Dermis lymphatic vessel endothelial cell (primary cell): Measurements from ENCODE around the gene RAD51. TPM values are rescaled to one million over a fixed set of nuclear protein-coding genes. Genes with fewer than 3 reads are reported as not detected.

Source experiments
- total RNA-seq: library from RNA; depleted of rRNA; stranded (reverse); fragments of >200 nt; gene quantifications from 2 replicates; pipeline ENCODE4 v1.2.1, GENCODE V29; 2014

The RAD51 gene
- 2.7 and 2.8 TPM in 2 replicates for total RNA-seq

DNA sequence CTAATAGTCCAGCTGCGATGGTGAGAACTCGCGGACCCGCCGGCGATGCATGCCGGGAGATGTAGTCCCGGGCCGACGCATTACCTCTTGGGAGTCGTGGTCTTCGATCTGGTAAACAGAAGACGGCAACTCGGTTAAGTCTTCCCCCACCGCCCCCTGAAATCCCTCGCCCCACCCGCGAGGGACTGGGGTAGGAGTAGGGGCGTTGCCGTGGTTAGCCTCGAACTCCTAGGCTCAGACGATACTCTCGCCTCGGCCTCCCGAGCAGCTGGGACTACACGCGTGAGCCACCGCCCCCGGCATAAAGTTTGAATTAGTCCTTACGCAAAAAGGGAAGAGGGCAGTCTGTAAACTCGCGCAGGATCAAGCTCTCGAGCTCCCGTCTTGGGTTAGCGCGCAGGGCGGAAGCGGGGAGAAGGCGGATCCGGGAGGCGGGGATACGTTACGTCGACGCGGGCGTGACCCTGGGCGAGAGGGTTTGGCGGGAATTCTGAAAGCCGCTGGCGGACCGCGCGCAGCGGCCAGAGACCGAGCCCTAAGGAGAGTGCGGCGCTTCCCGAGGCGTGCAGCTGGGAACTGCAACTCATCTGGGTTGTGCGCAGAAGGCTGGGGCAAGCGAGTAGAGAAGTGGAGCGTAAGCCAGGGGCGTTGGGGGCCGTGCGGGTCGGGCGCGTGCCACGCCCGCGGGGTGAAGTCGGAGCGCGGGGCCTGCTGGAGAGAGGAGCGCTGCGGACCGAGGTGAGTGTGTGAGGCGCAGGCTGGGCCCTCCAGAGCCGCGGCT, at the start of gene RAD51:
Gene RAD51 (plus strand): TSS at position 487 of the 781 bp plus-strand sequence. CDS start 3,585 bp downstream, outside the sequence.

DNA sequence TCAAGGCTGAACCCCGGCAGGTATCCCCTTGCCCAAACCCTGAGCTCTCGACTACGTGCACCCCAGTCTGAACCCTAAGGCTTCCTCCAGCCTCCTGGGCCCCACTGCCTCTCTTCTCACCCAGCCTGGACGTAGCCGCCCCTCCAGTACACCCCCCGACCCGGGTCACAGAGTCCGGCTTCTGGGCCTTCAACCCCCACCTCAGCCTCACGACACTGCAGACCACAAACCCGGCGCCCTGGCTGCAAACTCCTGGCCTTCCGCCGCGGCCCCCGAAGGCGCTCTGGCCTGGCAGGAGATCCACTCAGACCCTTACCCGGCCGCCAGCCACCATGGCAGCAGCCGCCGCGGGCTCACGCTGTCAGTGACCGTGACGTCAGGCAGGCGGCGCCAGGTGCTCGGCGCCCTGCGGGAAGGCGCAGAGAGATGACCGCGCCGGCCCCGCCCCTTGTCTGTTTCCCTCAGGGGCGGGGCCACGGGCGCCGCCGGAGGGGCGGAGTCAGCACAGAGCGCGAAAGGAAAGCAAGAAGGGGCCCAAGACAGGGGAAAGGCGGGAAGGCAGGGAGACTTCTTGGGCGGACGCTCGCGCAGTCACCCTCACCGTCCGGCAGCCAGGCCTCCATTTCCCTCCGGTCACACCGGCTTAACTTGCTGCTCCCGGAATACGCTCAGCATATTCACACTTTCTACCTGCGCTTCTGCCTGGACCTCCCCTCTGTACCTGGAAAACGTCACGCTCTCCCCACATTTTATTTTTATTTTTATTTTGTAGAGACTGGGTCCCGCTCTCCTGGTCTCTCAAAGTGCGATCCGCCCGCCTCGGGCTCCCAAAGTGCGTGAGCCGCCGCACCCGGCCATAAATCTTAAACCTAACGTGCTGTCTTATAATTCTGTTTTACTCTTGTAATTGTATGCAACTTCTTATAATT, 60.2 kb downstream of the RAD51 start, which contains the start of gene RMDN3:
Gene RMDN3 (minus strand): TSS at position 372 of the 929 bp plus-strand sequence. CDS start 471 bp downstream, outside the sequence.

DNA sequence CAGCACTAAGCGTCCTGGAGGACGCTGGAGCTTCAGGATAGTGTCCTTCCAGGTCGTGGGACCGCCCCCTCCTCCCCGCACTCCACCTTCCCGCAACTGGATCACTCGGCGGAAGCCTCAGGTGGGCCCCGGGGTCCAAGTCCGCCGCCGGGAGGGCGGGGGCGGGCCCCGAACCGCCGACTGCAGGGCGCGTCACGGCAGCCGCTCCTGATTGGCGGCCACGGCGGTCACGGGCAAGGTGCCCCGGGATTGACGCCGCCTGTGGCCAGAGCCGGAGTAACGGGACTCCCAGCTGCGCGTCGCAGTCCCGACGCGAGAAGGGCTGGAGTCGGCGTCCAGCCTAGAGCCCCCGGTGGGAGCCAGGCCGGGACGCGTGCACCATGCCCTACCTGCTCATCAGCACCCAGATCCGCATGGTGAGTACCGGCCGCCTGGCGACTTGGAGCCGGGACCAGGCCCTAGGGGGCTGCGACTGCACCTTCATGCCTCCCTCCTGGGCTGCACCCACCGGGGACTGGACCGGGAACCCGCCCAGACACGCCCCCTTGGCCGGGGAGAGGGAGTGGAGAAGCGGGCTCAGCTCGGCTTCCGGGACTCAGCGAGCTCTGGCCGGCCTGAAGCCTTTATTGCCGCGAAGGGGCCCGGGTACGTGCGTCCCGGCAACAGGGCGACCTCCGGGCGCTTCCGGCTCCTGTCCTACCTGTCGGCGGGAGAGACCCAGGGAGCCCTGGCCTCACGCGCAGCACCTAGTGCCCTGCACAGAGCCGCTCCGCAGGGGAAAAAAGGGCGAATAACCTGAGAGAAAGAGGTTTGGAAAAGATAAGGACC, 69.0 kb downstream of the RAD51 start, which contains the start of gene GCHFR:
Gene GCHFR (plus strand): TSS at position 268 of the 828 bp plus-strand sequence. CDS start 113 bp downstream, at position 381.

DNA sequence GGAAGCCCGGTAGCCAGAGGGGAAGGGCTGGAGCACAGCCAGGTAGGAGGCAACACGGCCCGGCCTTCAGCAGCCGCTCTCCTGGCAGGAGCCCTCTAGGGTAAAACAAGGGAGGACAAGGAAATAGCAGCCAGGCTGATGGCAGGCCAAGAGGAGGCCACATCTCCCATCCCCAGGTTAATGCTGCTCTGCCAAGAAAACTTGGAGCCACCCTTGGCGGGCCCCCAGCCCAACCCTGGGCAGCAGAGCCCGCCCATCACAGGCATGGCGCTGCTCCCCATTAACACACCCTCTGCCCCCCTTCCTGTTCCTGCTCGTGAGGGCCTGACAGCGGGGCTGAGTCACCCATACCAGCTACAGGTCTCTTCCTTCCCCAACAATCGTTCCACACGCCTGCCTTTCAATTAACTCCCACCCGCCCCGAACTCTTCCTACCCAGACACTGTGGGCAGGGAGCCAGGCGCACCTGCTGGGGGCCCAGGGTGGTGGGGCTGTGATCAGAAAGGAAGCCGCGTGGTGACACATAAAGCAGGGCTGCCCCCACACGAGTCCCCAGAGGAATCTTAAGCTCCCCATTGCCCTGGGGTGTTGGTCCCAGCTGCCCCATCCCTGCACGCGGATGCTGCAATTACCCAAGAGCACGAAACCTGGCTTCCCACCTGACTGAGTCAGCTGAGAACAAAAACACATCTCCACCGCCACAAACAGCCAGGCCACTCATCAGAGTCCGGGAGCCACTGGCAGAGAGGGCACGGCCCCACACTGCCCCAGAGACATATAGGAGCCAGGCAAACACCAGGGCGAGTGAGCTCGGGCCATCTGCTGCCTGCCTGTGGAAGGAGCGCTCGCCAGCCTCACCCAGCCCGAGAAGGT, 74.5 kb downstream of the RAD51 start, which contains the start of gene C15orf62:
Gene C15orf62 (plus strand): TSS at position 707 of the 873 bp plus-strand sequence. CDS start 516 bp downstream, outside the sequence.

Other genes with a start within 250 kb of the RAD51 start
- 5.1 and 6.3 TPM in 2 replicates for gene CHST14, start 224.2 kb upstream of the RAD51 start, total RNA-seq
- 18.5 and 26.5 TPM in 2 replicates for gene CCDC32, start 130.1 kb upstream of the RAD51 start, total RNA-seq
- 8.8 and 9.9 TPM in 2 replicates for gene RPUSD2, start 125.9 kb upstream of the RAD51 start, total RNA-seq
- 3.7 and 4.5 TPM in 2 replicates for gene KNL1, start 100.9 kb upstream of the RAD51 start, total RNA-seq
- 16.6 and 23.5 TPM in 2 replicates for gene RMDN3, start 60.1 kb downstream of the RAD51 start, total RNA-seq
- 4.3 and 11.7 TPM in 2 replicates for gene GCHFR, start 68.9 kb downstream of the RAD51 start, total RNA-seq
- under 0.01 and 0.11 TPM in 2 replicates for gene C15orf62, start 74.8 kb downstream of the RAD51 start, total RNA-seq
- 17.1 and 18.1 TPM in 2 replicates for gene ZFYVE19, start 111.9 kb downstream of the RAD51 start, total RNA-seq
- 21.2 and 26.0 TPM in 2 replicates for gene DNAJC17, start 112.3 kb downstream of the RAD51 start, total RNA-seq
- gene PPP1R14D, start 133.5 kb downstream of the RAD51 start, total RNA-seq = not detected in 2 replicates
- gene SPINT1, start 148.9 kb downstream of the RAD51 start, total RNA-seq = 0.33 and 0.34 TPM in 2 replicates
- under 0.01 TPM in 1 of 2 replicates, not detected in the other for gene RHOV, start 179.1 kb downstream of the RAD51 start, total RNA-seq
- gene VPS18, start 199.3 kb downstream of the RAD51 start, total RNA-seq = 33.2 and 41.1 TPM in 2 replicates
- gene DLL4, start 234.2 kb downstream of the RAD51 start, total RNA-seq = 84.2 and 99.3 TPM in 2 replicates